NOMO-1 treated with dmso at 0.1 percent for 144 hours (cell line): ENCODE measurements around the gene CD37.
"Not testable (repeated sequence)": the region's sequence is repeated elsewhere in the genome, so short reads cannot be mapped to it uniquely, and the experiment has no call there.

Experiments
- DNase-seq: peaks from one replicate; lab custom pipeline; 2025; ENCODE audit not compliant: unreplicated experiment; lab: John Stamatoyannopoulos, UW

The CD37 gene

GRCh38 chr19:49335071-49335783 lies at the start of gene CD37:
Gene CD37, plus strand, starts transcription at chr19:49335406. Its CDS starts 135 bp downstream, at chr19:49335541.
- peak; percentile 60 for DNase-seq

DNA sequence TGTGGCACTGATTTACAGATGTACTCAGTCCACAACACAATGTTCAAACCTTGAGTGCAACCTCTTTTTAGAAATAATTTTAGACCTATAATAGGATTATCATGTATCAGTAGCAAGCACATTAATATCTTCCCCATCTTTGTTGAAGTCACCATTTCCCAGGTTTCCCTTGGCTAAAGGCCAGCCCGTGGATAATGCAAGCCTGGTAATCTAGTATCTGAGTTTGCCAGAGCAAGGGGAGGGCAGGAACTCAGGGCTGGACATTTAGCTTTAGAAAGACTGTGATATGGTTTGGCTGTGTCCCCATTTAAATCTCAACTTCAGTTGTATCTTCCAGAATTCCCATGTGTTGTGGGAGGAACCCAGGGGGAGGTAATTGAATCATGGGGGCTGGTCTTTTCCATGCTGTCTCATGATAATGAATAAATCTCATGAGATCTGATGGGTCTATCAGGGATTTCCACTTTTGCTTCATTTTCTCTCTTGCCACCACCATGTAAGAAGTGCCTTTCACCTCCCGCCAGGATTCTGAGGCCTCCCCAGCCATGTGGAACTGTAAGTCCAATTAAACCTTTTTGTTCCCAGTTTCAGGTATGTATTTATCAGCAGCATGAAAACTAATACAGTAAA lies 48.0 kb upstream of the CD37 start:
- no peak for DNase-seq

DNA sequence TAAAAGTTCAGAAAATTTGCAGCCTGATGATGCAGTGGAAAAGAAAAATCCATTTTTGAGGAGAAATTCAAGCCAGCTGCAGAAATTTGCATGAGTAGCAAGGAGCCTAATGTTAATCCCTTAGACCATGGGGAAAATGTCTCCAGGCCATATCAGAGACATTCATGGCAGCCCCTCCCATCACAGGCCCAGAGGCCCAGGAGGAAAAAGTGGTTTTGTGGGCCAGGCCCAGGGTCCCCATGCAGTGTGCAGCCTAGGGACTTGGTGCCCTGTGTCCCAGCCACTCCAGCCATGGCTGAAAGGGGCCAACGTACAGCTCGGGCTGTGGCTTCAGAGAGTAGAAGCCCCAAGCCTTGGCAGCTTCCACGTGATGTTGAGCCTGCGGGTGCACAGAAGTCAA lies 47.0 kb upstream of the CD37 start:
- DNase-seq: not testable (repeated sequence)

GRCh38 chr19:49289286-49289685 lies 45.9 kb upstream of the CD37 start:
- not testable (repeated sequence) for DNase-seq

DNA sequence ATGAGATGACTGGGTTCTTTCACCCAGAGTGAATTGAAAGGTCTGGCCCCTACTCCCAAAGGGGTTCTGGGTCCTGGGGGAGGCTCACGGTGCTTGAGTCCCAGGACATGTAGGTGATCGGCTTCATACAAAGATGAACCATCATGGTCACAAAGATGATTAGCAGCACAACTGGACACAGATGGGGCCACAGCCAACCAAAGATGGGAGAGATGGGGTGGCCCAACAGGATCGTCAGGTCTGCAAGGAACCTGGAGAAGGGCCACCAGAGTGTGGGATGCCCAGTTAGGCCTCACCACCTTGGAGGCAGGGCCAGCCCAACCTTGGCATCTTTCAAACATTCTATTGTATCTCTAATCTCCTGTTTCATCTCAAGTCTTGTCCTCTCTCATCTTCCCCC lies 44.7 kb upstream of the CD37 start:
- no peak for DNase-seq

GRCh38 chr19:49294401-49294800 lies 40.8 kb upstream of the CD37 start:
- DNase-seq: no peak

DNA sequence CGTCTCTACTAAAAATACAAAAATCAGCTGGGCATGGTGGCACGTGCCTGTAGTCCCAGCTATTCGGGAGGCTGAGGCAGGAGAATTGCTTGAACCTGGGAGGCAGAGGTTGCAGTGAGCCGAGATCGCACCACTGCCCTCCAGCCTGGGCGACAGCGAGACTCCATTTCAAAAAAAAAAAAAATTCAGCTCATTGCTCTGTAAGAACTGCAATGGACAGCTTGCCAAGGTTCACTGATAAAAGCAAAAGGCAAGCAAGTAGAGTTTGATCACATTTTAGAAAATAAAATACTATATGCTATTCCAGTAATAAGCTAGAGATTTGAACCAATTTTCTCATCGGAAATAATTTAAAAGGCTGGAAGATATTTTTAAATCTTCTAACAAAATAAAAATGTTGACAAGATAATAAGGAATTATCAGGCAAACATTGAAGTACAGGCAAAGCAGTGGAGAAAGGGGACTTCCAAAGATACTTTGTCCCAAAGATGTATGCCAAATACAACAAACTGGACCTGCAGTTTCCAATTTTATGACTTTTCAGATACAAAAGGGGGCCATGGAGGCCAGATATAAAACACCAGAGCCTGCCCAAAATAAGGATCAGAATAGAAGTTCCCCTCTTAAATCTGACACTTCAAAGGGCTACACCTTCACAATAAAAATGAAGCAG lies 39.9 kb upstream of the CD37 start:
- DNase-seq: no peak

DNA sequence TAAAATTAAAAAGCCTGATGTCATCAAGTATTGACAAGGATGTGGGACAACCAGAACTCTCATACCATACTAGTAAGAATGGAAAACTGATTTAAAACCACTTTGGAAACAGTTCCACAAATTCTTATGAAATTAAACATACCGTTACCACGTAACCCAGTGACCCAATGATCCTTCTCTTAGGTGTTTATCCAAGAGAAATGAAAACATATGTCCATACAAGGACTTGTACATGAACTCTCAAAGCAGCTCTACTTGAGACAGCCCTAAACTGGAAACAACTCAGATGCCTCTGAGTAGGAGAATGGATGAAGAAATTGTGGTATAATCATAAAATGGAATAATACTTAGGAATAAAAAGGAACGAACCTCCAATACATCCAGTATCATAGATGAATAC lies 37.8 kb upstream of the CD37 start:
- no peak for DNase-seq

DNA sequence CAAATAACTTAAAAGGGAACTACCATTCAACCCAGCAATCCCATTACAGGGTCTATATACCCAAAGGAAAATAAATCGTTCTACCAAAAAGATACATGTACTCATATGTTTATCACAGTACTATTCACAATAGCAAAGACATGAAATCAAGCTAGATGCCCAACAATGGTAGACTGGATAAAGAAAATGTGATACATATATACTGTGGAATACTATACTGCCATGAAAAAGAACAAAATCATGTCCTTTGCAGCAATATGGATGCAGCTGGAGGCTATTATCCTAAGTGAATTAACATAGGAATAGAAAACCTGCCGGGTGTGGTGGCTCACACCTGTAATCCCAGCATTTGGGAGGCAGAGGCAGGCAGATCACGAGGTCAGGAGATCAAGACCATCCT lies 36.6 kb upstream of the CD37 start:
- not testable (repeated sequence) for DNase-seq

- DNase-seq: peak; percentile 71
These were observed 33.9 kb upstream of the CD37 start for GRCh38 chr19:49301165-49301865.

DNA sequence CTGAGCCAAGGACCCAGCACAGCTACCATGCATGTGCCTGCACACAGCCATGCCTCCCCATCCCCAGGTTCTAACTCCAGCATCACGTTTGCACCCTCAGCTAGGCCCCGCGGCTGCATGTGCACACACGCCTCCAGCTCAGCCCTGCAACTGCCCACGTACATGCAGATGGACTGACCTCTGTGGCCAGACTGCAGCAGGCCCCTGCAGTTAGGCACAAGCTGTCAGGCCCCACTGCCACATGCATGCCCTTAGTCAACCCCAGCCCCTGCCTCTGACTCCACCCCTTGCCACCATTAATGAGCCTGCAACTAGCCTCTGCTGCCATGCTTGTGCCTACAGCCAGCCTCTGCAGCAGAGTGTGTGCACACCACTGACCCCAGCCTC lies 33.3 kb upstream of the CD37 start:
- DNase-seq: no peak

DNA sequence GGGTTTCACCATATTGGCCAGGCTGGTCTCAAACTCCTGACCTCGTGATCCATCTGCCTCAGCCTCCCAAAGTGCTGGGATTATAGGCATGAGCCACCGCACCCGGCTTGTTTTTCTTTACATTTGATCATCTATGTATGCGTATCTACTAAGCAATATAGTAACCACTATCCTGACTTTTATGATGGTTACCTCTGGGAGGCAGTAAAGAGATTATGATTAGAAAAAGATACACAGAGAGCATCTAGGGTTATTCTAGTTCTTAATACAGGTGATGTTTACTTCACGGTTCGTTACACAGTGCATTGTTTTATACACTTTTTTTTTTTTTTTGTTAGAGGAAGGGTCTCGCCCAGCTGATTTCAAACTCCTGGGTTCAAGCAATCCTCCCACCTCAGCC lies 28.5 kb upstream of the CD37 start:
- DNase-seq: not testable (repeated sequence)

GRCh38 chr19:49309087-49309486 lies 26.1 kb upstream of the CD37 start:
- DNase-seq: no peak

GRCh38 chr19:49315111-49315510 lies 20.1 kb upstream of the CD37 start:
- DNase-seq: no peak

GRCh38 chr19:49316284-49316683 lies 18.9 kb upstream of the CD37 start:
- no peak for DNase-seq

DNA sequence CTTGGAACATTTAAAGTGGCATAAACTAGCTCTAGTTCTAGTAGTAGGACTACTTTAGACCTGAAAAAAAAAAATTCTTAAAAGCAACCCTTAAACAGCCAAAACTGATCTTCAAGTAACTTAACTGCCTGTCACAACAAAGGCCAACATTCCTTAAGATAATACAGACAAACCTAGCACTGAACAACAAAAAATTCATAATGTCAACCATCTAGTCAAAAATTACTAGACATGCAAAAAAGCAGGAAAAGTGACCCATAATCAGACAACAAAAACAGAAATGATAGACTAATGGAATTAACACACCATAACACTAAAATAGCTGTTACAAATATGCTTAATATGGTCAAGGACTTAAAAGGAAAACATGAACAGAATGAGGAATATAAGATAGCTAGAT lies 16.9 kb upstream of the CD37 start:
- DNase-seq: no peak

GRCh38 chr19:49324801-49325576 lies 10.2 kb upstream of the CD37 start, which contains the start of gene SLC6A16:
Gene SLC6A16, minus strand, starts transcription at chr19:49325191. Its CDS starts 13,844 bp downstream, at chr19:49311347.
- no peak for DNase-seq

DNA sequence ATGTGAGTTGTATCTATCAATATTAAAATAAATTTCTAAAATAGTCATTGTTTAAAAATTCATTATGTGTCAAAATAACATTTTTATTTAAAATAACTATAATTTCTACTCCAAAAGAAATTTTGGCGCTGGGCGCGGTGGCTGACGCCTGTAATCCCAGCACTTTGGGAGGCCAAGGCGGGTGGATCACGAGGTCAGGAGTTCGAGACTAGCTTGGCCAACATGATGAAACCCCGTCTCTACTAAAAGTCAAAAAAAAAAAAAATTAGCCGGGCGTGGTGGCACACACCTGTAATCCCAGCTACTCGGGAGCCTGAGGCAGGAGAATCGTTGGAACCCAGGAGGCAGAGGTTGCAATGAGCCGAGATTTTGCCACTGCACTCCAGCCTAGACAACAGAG lies 9.4 kb upstream of the CD37 start:
- DNase-seq: not testable (repeated sequence)

GRCh38 chr19:49326165-49326704 lies 9.0 kb upstream of the CD37 start:
- DNase-seq: no peak

DNA sequence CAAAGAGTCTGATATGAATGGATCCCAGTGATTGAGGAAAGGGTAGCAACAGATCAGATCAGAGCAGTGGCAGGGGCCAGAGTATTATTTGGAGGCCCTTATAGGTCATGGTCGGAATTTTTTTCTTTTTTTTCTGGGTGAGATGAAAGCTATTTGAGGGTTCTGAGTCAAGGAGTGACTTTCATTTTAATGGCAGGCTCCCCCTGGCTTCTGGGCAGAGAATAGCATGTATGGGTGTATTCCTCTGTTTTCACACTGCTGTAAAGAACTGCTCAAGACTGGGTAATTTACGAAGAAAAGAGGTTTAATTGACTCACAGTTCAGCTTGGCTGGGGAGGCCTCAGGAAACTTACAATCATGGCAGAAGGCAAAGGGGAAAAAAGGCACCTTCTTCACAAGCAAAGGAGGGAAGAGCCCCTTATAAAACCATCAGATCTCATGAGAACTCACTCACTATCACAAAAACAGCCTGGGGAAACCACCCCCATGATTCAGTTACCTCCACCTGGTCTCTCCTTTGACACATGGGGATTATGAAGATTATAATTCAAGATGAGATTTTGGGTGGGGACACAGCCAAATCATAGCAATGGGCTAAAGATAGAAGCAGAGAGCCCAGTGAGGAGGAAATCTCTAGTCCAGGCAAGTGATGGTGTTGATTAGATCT lies 7.2 kb upstream of the CD37 start:
- no peak for DNase-seq
